Natural killer cell (primary cell): ENCODE results near the gene SIN3A. TPM values are rescaled to one million over a fixed set of nuclear protein-coding genes. Genes with fewer than 3 reads are reported as not detected.
A peak's percentile ranks its signal among the peaks of the same experiment; 100 is the strongest.
"Not testable (repeated sequence)": the region's sequence is repeated elsewhere in the genome, so short reads cannot be mapped to it uniquely, and the experiment has no call there.

Source experiments
- ATAC-seq, 3 donors: fragments of 150-1000 bp in 2 of 3; fragments of 200-7000 bp in 1 of 3; cut with Tn5 transposase; 1 replicate in 1 of 3; 2 replicates in 2 of 3; pipeline ENCODE4 v1.10.0; 2021; ENCODE audit warnings: mild to moderate bottlenecking in 2 of 3, moderate library complexity in 2 of 3
- DNase-seq, 2 donors: peaks; one replicate each; pipeline versions ENCODE4 v3.0.0 to v3.0.0-alpha.2; 2013 to 2021; ENCODE audit warnings: mixed read lengths in 1 of 2
- H3K27ac ChIP-seq: one replicate; pipeline ENCODE4 v1.5.1; 2013; ENCODE audit warnings: mild to moderate bottlenecking, low read length
- H3K27me3 ChIP-seq: one replicate; pipeline ENCODE4 v1.6.1; 2013; ENCODE audit warnings: low read length; ENCODE audit not compliant: control insufficient read depth, insufficient read depth
- H3K36me3 ChIP-seq: one replicate; pipeline ENCODE4 v1.6.1; 2013; ENCODE audit warnings: low read length; ENCODE audit not compliant: control insufficient read depth, insufficient read depth
- H3K4me1 ChIP-seq: one replicate; pipeline ENCODE4 v1.6.1; 2013; ENCODE audit warnings: low read length; ENCODE audit not compliant: control insufficient read depth, insufficient read depth
- H3K4me3 ChIP-seq: one replicate; pipeline ENCODE4 v1.5.1; 2013; ENCODE audit warnings: low read length
- H3K9me3 ChIP-seq: one replicate; pipeline ENCODE4 v1.6.1; 2013; ENCODE audit warnings: low read length; ENCODE audit not compliant: control insufficient read depth, insufficient read depth
- H3K27ac Mint-ChIP-seq, 2 donors: one replicate each; pipeline ENCODE4 v1.8.0; 2022; ENCODE audit warnings: mild to moderate bottlenecking in 2 of 2, mixed read lengths in 2 of 2, moderate library complexity in 1 of 2
- H3K27me3 Mint-ChIP-seq, 2 donors: one replicate each; pipeline ENCODE4 v1.8.0; 2022; ENCODE audit warnings: low read depth in 2 of 2, mixed read lengths in 2 of 2
- H3K36me3 Mint-ChIP-seq: one replicate; pipeline ENCODE4 v1.8.0; 2022; ENCODE audit warnings: mixed read lengths
- H3K4me1 Mint-ChIP-seq, 2 donors: one replicate each; pipeline ENCODE4 v1.8.0; 2022; ENCODE audit warnings: mixed read lengths in 2 of 2
- H3K4me3 Mint-ChIP-seq: one replicate; pipeline ENCODE4 v1.8.0; 2022; ENCODE audit warnings: mild to moderate bottlenecking, moderate library complexity, mixed read lengths
- H3K9me3 Mint-ChIP-seq, 2 donors: one replicate each; pipeline ENCODE4 v1.8.0; 2022; ENCODE audit warnings: mixed read lengths in 2 of 2
- CTCF ChIP-seq: fragments of 200-600 bp; IDR thresholded peaks from one replicate; pipeline ENCODE4 v1.8.0; 2022; ENCODE audit warnings: antibody characterized with exemption
- WGBS: methylation state at CpG from one replicate; pipeline ENCODE4 v1.1.7; 2013; ENCODE audit warnings: missing lambda C conversion rate; ENCODE audit not compliant: insufficient coverage; 5-methylcytosine and 5-hydroxymethylcytosine counted together
- intact Hi-C: fragments of 100-400 bp; cut with micrococcal nuclease; formaldehyde crosslinking; loops from one replicate; pipeline ENCODE4 v1.14.2; 2022
- total RNA-seq, 4 donors: library from RNA; stranded (reverse); fragments of 120-200 nt in 1 of 4; gene quantifications; one replicate each; pipeline versions ENCODE4 v1.2.3 to v1.2.4, GENCODE V29; 2013 to 2022

The SIN3A gene
- total RNA-seq, 3 donors from 2014 or later (not counting 1 experiment from before 2014, with no cell fraction given), result 135 to 175 (median 137) TPM

GRCh38 chr15:75346796-75347221, 104.7 kb downstream of the SIN3A start, which contains the start of gene NEIL1:
NEIL1 (plus strand) TSS chr15:75347039; CDS start chr15:75348906, 1,867 bp downstream.
- 10% methylated on average over 20 of the region's 20 CpGs for WGBS
- H3K36me3 Mint-ChIP-seq, result peaks cover 7% of the 10 kb centered on the region
- Histone ChIP-seq H3K9me3 (peaks cover 29% of the 10 kb centered on the region), H3K36me3 (no peaks in the 10 kb centered on the region), H3K27me3 (no peaks in the 10 kb centered on the region), H3K4me3 (peak within 1 kb of the TSS; percentile 66), H3K4me1 (peaks cover 53% of the 10 kb centered on the region), H3K27ac (peak within 1 kb of the TSS; percentile 72)
- TF ChIP-seq CTCF, result no peak
- intact Hi-C loops, result no loop called here
- H3K27me3 Mint-ChIP-seq, result no peaks in the 10 kb centered on the region
- peaks cover 2 to 8% of the 10 kb centered on the region in 2 donors for H3K9me3 Mint-ChIP-seq
- no peak for DNase-seq
- H3K4me3 Mint-ChIP-seq, result peak within 1 kb of the TSS; percentile 91
- no peak for ATAC-seq
- peaks cover 34 to 44% of the 10 kb centered on the region in 2 donors for H3K4me1 Mint-ChIP-seq
- peak within 1 kb of the TSS; percentile 95 to 97 for H3K27ac Mint-ChIP-seq

- peaks cover 13 to 20% of the 10 kb centered on the region in 2 donors for H3K4me1 Mint-ChIP-seq
- H3K36me3 ChIP-seq, H3K36me3 Mint-ChIP-seq, H3K9me3 Mint-ChIP-seq, H3K4me3 ChIP-seq, DNase-seq, H3K27ac Mint-ChIP-seq, H3K27me3 Mint-ChIP-seq, H3K27ac ChIP-seq, intact Hi-C loops, H3K4me3 Mint-ChIP-seq, H3K27me3 ChIP-seq, H3K9me3 ChIP-seq, ATAC-seq: not testable (repeated sequence)
- H3K4me1 ChIP-seq, result peaks cover 26% of the 10 kb centered on the region
- WGBS, result 69% methylated on average over 7 of the region's 8 CpGs
Measured at GRCh38 chr15:75343953-75344352, 107.5 kb downstream of the SIN3A start.

- no peak overlapping the region for H3K27ac Mint-ChIP-seq
- intact Hi-C loops, result no loop called here
- Histone ChIP-seq H3K9me3 (no peaks in the 10 kb centered on the region), H3K4me1 (peaks cover 11% of the 10 kb centered on the region), H3K36me3 (peaks cover 5% of the 10 kb centered on the region), H3K4me3 (no peak overlapping the region), H3K27me3 (no peaks in the 10 kb centered on the region), H3K27ac (no peak overlapping the region)
- H3K4me1 Mint-ChIP-seq, result peaks cover 7 to 11% of the 10 kb centered on the region in 2 donors
- DNase-seq (no peak), ATAC-seq (no peak)
- no peaks in the 10 kb centered on the region for H3K27me3 Mint-ChIP-seq
- TF ChIP-seq CTCF, result no peak
- H3K9me3 Mint-ChIP-seq, result no peaks in the 10 kb centered on the region
- WGBS, result 95% methylated on average over 6 of the region's 6 CpGs
- no peak overlapping the region for H3K4me3 Mint-ChIP-seq
- H3K36me3 Mint-ChIP-seq, result no peaks in the 10 kb centered on the region
Measured at GRCh38 chr15:75342221-75342620, 109.3 kb downstream of the SIN3A start.

- H3K4me3 Mint-ChIP-seq, result no peak overlapping the region
- WGBS, result 94% methylated on average over 13 of the region's 13 CpGs
- peaks cover 20 to 28% of the 10 kb centered on the region in 2 donors for H3K4me1 Mint-ChIP-seq
- H3K27me3 ChIP-seq, result no peaks in the 10 kb centered on the region
- peak overlapping the region; percentile 14 to 23 for H3K27ac Mint-ChIP-seq
- H3K36me3 ChIP-seq, result peaks cover 5% of the 10 kb centered on the region
- no peaks in the 10 kb centered on the region for H3K9me3 ChIP-seq
- intact Hi-C loops, result no loop called here
- no peak for TF ChIP-seq CTCF
- peaks cover 16% of the 10 kb centered on the region for H3K4me1 ChIP-seq
- H3K27me3 Mint-ChIP-seq, result no peaks in the 10 kb centered on the region
- no peak overlapping the region for H3K27ac ChIP-seq
- H3K9me3 Mint-ChIP-seq, result no peaks in the 10 kb centered on the region
- DNase-seq (no peak), ATAC-seq (no peak)
- H3K36me3 Mint-ChIP-seq, result no peaks in the 10 kb centered on the region
- H3K4me3 ChIP-seq, result no peak overlapping the region
Measured at GRCh38 chr15:75339531-75340240, 111.8 kb downstream of the SIN3A start.
